ENCODE measurements around the gene SELENOS.

The SELENOS gene

DNA sequence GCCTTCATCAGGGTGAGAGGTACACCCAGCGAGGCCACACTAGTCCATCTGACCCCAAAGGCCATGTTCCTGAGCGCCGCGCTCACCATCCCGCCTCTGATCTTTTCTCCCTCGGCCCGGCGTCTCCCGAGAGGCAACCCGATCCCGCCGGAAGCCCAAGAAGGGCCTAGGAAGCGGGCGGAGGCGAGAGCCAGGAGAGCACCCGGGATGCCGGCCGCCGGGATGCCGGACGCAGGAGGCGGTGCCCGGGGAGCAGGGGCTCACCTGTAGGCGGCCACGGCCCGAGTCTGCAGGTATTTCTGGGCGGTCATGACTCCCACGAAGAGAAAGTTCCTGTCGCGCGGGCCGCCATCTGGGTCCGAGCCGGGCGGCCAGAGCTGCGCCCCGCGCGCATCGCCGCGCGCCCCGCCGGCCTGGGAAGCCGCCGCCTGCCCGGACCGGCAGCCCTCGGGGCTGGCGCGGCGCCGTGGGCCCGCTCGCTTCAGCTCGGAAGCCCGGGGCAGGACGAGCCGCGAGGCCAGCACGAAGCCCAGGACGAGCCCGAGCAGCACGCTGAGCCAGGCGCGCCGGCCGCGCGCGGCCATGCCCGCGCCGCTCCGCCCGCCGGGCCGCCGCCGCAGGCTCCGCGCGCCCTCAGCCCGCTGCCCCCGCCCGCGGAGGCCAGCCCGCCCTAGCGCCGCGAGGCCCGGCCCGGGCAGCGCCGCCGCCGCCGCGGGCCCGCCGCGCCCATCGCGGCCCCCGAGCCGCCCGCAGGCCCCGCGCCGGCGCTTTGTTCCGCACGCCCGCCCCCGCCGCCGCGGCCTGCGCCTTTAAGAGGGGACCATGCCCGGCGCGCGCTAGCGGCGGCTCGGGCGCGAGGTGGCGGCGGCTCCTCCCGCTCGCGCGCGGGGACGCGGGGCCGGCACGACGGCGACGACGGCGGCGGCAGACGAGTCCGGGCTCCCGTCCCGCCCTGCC lies 26.1 kb downstream of the SELENOS start:
- no peak for DNase-seq (ENCODE audit: low read depth)

DNA sequence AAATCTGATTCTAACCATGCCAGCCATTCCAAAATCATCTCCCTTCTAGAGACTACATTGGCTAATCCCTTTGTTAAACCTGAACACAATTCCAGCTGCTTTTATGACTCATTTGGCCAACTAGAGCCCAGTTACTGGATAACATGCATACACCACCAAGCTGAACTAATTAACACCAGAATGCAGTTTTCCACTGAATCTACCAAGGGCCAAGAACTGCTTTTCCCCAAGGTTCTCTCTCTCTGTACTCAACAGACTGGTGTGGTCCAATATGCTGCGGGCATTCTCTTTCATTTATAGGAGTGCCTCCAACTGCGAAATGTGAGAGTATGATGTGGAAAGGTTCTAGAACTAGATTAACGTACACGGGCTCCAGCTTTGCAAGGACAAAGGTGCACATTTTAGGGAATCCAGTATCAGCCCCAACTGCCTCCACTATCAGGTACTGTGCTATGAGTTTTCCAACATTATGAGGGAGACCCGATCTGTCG lies 26.9 kb downstream of the SELENOS start:
- peak; percentile 79 for DNase-seq (ENCODE audit: low read depth)

DNA sequence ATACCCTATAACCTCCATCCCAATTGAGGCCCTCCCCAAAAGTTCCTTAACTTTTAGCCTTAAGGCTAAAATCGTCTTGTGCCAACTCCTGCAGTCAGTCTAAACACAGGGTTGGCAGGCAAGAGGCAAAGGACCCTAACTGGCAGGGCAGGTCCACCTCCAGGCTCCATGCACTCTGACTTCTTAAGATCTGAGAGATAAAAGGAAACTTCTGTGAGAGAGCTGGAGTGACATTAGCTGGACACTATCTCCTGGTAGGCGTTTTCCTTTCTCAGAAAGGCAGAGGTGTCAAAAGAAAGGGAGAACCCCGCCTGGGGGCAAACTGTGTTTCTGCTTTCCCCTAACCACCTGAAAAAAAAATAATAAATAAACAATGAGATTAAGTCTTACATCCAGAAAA lies 29.0 kb downstream of the SELENOS start:
- no peak for DNase-seq (ENCODE audit: low read depth)

DNA sequence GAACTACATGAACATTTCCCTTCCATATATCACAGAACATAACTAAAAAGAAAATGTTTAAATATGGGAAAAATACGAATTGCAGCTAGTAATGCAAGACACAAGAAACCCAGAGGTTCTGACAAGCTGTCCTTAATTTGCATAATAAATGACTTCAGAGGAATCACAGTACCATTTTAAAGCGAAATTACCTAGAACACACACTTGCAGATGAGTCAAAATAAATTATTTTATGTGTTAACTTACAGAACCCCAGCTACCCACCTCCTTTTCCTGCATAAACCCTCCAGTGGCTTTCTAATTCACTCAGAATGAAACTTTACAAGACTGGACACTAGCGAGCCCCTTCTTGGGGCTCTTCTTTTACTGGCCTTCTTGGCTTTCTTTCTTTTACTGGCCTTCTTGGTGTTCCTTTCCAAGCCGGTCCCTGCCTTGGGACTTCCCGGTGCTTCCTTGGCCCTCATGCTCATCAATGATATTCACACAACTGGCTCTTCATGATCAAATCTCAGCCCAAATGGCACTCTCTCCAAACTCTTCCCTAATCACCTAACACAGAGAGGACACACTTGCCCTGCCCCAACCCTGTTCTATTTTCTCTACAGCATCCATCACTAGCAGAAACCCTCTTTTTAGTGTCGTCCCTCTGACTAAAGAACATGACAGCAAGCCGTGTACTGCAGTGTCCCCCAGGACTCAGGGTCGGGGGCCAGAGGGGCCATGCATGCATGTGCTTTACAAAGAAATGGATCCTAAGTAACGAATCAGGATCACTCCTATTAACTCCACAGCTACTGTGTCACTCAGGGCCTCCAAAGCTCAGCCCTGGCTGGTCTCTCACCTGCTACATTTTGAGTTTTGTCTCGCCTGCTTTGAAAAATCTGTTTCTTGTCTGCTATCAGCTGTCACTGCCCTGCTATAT lies 30.2 kb downstream of the SELENOS start:
- DNase-seq (ENCODE audit: low read depth), result no peak

DNA sequence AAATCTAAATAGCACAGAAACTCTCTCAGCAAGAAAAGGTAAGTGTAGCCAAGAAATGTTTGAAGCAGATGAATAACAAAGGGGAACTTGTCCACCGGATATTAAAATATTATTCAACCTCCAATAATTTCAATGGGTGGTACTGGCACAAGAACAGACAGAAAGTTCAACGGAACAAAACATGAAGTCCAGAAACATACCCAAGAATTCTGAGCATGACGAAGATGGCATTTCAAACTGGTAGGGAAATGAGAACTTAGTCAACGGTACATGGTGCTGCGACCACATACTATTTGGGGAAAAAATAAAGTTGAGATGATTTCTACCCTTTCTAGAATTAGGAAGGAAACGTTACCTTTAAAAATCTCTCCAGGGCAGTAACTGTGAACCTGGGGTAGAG lies 30.9 kb downstream of the SELENOS start:
- DNase-seq (ENCODE audit: low read depth), result no peak

DNA sequence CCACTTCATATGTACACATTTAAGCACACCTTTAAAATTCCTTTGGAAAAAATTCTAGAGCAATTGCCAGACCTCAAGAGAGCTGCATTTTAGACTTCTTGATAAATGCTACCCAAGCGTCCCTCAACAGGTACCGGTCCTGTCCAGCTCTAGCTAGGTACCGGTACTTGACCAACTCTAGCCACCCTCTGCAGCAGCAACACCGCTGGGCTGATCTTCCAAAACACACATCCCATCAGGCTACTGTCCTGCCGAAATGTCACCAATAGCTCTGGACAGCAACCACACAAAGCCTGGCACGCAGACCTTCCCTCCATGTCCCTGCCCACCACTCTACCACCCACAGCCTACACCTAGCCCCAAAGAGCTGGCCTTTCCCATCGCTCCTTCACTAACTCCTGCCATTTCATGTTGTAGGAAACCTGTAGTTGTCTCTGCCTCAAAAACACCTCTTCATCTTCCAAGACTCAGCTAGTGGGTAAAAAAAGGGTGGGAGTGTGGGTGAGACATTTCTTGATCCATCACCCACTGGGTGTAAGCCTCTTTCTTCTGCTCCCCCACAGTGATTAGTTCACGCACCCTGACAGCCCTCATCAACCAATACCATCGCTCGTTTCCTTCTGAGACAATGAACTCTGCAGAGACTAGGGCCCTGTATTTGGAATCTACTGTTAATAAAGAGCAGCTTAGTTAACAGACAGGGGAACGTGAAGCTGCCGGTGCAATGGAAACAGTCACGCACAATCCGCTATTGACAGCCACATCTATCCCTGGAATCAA lies 32.2 kb downstream of the SELENOS start:
- DNase-seq (ENCODE audit: low read depth), result no peak

DNA sequence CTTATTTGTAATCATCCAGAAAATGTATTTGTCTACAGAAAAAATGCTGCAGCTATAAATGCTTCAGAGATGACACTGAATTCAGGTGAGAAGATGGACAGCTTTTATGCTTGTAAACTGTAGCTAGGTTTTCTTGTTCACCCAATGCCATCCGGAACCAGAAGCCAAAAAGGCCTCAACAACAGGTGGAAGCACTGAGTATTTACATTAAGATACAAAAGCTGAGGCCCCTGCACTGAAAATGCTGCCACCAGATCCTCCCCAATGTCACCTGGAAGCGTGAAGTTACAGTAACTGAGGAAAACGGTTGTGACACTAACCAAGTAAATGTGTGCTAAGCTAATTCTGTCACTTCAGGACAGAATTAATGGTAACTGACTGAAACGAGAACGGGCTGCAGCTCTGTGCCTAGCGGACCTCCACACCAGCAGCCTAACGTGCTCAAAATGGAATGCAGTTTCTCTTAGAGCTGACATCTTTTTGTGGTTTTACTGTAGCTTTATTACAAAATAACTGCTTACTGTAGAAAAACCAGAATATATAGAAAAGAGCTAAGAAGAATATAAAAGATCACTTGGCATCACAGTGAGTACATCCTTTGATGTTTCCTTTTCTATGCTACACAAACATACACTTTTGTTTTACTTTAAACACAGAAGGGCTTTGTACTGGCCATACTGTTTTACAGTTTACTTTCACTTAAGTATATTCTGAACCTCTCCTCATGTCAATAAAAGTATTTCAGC lies 33.1 kb downstream of the SELENOS start:
- no peak for DNase-seq (ENCODE audit: low read depth)

DNA sequence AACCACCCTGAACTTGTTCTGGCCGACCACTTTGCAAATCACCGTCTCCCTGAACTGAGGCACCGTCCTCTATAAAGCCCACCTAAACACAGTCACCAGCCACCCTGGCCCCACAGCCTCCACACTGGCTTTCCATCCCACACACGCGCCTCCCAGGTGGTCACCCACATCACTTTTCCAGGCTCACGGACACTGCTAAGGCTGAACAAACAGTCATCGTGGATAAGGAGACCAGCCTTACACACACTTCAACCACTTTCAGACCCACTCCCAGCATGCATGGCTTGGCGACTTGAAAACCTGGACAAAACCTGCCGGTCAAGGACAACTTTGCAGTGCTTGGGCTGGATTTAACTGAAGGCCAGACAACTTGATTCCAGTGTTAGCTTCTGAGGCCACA lies 33.9 kb downstream of the SELENOS start:
- no peak for DNase-seq (ENCODE audit: low read depth)

DNA sequence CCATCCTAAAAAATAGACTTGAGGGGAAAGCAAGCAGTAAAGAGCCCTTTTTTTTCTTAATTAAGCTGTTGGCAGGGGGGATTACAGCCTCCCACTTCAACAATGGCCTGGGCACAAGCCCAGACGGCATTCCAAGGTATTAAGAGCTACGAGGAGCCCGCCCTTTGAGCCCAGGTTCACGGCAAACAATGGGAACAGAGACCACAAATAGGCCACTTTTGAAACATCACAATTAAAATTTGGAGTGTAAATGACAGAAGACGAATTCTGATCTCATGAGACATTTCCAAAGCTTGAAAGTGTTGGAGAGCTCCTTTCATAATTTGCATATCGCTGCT lies 34.3 kb downstream of the SELENOS start:
- no peak for DNase-seq (ENCODE audit: low read depth)

DNA sequence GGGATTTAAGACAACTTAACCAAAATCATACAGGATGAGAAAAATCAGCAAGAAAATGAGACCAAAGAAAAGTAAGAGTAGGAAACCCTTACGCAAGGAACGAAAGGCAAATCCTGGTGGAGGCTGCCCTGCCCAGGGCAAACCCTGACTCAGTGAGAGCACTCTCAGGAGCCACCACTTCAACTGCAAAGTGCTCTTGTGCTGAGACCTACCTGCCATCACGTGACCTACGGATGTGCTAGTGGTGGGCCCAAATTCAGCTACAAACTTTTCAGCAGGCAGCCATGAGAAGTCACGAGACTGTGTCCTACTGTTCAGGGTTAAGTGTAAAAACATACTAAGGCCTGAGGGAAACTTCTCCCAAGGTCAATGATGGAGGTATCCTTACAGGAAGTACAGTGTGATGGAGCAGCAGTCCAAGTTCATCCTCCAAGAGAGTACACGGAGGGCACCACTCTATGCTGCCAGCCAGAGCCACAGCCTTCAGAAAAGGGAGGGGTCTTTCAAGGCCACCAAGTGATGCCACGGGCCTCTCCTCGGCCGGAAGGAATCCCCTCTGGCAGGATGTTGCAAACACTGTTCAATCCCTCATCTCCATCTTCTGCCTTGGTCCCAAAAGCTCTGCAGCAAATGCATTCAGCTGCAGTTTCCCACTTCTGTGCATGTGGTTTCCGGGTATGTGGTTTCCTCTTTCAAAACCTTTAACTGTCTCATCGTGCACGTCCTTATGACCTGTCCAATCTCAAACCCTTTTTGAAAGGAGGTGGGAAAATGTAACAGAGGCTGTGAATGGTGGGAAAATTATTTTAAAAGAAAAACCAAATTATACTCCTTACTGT lies 34.9 kb downstream of the SELENOS start:
- no peak for DNase-seq (ENCODE audit: low read depth)

DNA sequence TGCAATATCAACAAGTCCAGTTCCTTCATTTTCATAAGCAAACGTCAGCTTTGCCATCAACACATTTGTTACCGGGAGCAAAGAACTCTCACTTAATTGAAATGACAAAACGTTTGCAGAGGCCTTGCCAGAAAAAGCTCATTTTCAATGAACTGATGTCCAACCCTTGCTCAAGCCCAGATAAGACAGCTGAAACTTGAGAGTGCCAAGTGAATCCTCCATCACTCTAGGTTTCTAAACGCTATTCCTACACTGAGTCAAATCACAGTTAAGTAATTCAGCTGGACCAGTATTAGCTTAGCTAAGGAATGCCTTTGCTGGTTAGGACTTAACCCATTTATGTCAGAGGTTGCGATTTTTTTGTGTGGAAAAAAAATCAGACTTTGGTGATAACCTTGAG lies 36.9 kb downstream of the SELENOS start:
- peak; percentile 51 for DNase-seq (ENCODE audit: low read depth)

DNA sequence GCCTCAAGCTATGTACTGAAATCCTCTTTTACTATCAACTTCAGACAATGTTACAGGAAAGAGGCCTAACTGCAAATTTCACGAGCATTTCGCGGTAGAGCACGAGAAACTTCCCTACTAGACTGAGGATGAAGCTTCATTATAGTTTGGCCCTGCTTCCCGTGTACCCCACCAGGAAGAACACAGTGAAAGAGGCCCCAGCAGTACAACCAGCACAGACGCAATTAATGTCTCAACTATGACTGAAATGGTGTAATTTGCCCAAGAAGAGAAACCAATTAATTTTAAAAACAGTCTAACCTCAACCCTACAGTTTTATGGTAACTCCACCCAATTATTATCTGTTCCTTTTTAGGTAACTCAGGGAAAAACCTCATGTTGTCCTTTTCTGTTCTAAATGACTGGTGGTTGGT lies 37.6 kb downstream of the SELENOS start:
- no peak for DNase-seq (ENCODE audit: low read depth)

DNA sequence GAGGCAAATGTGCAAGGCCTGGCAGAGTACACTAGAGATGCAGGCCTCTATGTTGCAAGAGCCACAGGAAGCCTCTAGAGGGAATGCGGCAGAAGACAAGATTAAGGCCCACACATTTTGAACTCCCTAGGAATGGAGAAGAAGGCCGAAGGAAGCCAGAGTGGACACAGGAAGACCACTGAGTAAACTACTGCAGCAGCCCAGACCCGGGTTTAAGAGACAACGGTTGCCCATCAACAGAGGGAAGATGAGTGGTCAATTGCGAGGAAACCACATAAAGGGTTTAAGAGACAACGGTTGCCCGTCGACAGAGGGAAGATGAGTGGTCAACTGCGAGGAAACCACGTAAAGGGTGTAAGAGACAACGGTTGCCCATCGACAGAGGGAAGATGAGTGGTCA lies 40.0 kb downstream of the SELENOS start:
- no peak for DNase-seq (ENCODE audit: low read depth)

DNA sequence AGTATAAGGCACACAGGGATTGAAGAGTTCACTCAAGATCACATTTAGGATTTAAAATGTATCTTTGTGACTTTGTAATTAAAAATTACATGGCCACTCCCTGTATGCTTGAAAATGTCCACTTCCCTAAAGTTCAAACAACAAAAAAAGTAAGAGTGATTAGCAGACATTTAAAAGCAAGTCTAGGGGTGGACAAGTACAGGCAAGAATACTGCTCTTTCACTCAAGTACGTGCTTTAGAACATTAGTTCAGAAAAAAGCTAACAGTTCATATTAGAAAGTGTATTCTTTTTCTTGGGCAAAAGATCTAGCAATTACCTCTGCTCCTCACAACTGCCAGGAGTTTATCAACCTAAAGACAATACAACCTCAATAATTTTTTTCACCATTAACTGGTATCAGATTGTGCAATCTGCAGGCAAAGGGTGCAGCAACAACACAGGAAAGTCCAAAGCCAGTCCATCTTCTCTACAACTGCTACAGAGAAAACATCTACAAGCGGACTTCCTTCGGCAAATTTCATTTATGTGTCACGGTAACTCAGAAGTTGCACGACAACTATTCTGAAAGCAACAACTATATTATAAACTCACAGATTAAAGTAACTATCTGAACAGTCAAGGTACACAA lies 43.5 kb downstream of the SELENOS start:
- DNase-seq (ENCODE audit: low read depth), result no peak

DNA sequence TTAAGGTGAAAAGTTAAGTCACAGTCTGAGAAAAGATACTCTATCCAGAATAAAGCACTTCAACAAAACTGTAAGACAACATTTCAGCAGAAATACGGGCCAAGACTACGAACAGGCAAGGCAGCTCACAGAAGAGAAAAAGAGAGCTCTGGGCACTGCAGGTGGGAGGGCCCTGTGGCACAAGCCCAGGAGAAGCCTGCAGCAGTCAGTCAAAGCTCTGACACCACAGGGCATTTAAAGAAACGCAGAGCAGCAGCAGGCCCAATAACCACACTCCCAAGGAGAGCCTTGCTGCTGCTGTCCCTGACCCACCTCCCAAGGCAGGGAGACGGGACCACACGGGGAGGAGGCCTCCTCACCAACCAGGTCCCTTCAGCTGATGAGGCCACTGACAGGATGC lies 44.6 kb downstream of the SELENOS start:
- DNase-seq (ENCODE audit: low read depth), result no peak

DNA sequence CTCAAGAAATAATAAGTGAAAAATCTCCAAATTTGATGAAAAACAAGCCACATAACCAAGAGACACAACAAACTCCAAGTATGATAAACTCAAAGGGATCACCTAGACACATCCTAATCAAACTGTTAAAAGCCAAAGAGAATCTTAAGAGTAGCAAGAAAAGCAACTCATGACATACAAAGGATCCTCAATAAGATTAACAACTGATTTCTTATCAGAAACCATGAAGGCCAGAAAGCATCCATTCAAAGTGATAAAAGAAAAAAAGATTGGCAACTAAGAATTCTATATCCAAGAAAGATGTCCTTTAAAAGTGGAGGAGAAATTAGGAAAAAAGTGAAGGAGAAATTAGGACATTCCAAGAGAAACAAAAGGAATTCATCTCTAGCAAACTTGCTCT lies 49.0 kb downstream of the SELENOS start:
- no peak for DNase-seq (ENCODE audit: low read depth)

DNA sequence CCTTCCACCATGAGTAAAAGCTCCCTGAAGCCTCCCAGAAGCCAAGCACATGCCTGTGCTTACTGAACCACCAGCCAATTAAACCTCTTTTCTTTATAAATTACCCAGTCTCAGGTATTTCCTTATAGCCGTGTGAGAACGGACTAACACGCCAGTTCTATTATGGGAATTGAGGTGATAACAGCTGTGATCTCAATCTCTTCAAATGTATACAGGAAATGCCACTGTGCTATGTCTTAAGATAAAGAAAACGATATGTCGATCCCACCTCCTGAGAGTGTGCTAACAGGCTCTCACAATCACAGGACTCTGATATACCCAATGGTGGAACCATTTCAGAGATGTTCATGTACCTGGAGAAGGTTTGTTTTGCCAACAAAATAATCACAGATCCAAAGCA lies 51.6 kb downstream of the SELENOS start:
- DNase-seq (ENCODE audit: low read depth), result no peak

All from stromal cell of bone marrow (primary cell).